Lung (tissue), 10 donors: ENCODE results near the gene IGSF3. TPM values are rescaled to one million over a fixed set of nuclear protein-coding genes. Genes with fewer than 3 reads are reported as not detected.
"Not testable (repeated sequence)": the region's sequence is repeated elsewhere in the genome, so short reads cannot be mapped to it uniquely, and the experiment has no call there.

ENCODE experiments used
- ATAC-seq: fragments of 200-7000 bp; cut with Tn5 transposase; one replicate; pipeline ENCODE4 v1.9.1; 2020; ENCODE audit warnings: moderate number of reproducible peaks; ENCODE audit not compliant: insufficient read depth, low FRiP score
- DNase-seq, 3 donors: peaks; one replicate each; pipeline ENCODE4 v3.0.0-alpha.2; 2013 to 2017
- H3K27ac ChIP-seq, 2 donors: one replicate each; pipeline ENCODE4 v1.5.1; 2013; ENCODE audit warnings: mild to moderate bottlenecking in 2 of 2, moderate library complexity in 2 of 2, control low read depth in 1 of 2, inconsistent platforms in 1 of 2, low read depth in 1 of 2, low read length in 1 of 2
- H3K27me3 ChIP-seq, 3 donors: one replicate each; pipeline ENCODE4 v1.5.1; 2013; ENCODE audit warnings: low read length in 2 of 3; ENCODE audit not compliant: control insufficient read depth in 3 of 3, insufficient read depth in 3 of 3
- H3K36me3 ChIP-seq, 4 donors: one replicate each; pipeline ENCODE4 v1.5.1; 2013; ENCODE audit warnings: low read length in 4 of 4, mild to moderate bottlenecking in 1 of 4, moderate library complexity in 1 of 4; ENCODE audit not compliant: control insufficient read depth in 4 of 4, insufficient read depth in 4 of 4
- H3K4me1 ChIP-seq, 5 donors: one replicate each; pipeline ENCODE4 v1.5.1; 2013; ENCODE audit warnings: low read length in 5 of 5, mild to moderate bottlenecking in 2 of 5, moderate library complexity in 1 of 5; ENCODE audit not compliant: control insufficient read depth in 5 of 5, insufficient read depth in 5 of 5
- H3K4me3 ChIP-seq: one replicate; pipeline ENCODE4 v1.5.1; 2013; ENCODE audit warnings: mild to moderate bottlenecking, control low read depth, moderate library complexity
- H3K9ac ChIP-seq, 2 donors: one replicate each; pipeline ENCODE4 v1.5.1; 2013; ENCODE audit warnings: low read length in 2 of 2, control low read depth in 1 of 2; ENCODE audit not compliant: insufficient read depth in 1 of 2
- H3K9me3 ChIP-seq, 4 donors: one replicate each; pipeline ENCODE4 v1.5.1; 2013; ENCODE audit warnings: low read length in 3 of 4, mild to moderate bottlenecking in 1 of 4, moderate library complexity in 1 of 4; ENCODE audit not compliant: control insufficient read depth in 4 of 4, insufficient read depth in 3 of 4
- WGBS, 2 donors: extraction: QIAGEN DNeasy Blood & Tissue Kit; methylation state at CpG; one replicate each; pipeline ENCODE4 v1.1.7; 2013; 5-methylcytosine and 5-hydroxymethylcytosine counted together
- polyA plus RNA-seq, 2 donors: library from polyadenylated mRNA; stranded (reverse); fragments of 200-250 nt; gene quantifications; one replicate each; pipeline ENCODE4 v1.2.1, GENCODE V29; 2013
- total RNA-seq, 2 donors: library from RNA; depleted of rRNA in 1 of 2; stranded (reverse); fragments of >200 nt in 1 of 2; gene quantifications; one replicate each; pipeline ENCODE4 v1.2.1, GENCODE V29; 2014 to 2021
- donor health status: Bipolar disorder and iron deficiency.
- donor health status: healthy.
- donor health status: DM: yes; HTN: yes; CAD: no.

Gene IGSF3
- total and polyA plus RNA-seq, 4 donors: 6.3 to 48.5 (median 13.3) TPM

- WGBS, 2 donors: 90 to 100% methylated on average over 3 to 5 of the region's 5 CpGs
- not testable (repeated sequence) for H3K4me3 ChIP-seq, H3K9ac ChIP-seq, H3K9me3 ChIP-seq, H3K4me1 ChIP-seq, H3K27me3 ChIP-seq, H3K36me3 ChIP-seq, ATAC-seq, DNase-seq, H3K27ac ChIP-seq
Measured at GRCh38 chr1:116593401-116593800, 74.1 kb downstream of the IGSF3 start.

- WGBS, 2 donors: 82 to 89% methylated on average over 7 of the region's 7 CpGs
- H3K4me3 ChIP-seq, H3K36me3 ChIP-seq, DNase-seq, H3K9ac ChIP-seq, H3K27me3 ChIP-seq, H3K4me1 ChIP-seq, H3K27ac ChIP-seq, ATAC-seq, H3K9me3 ChIP-seq: not testable (repeated sequence)
Measured at GRCh38 chr1:116591951-116592605, 75.5 kb downstream of the IGSF3 start.

GRCh38 chr1:116591006-116591950 is 76.3 kb downstream of the IGSF3 start:
- not testable (repeated sequence) for H3K4me3 ChIP-seq, H3K27ac ChIP-seq, H3K4me1 ChIP-seq, H3K9me3 ChIP-seq, H3K27me3 ChIP-seq, ATAC-seq, DNase-seq, H3K36me3 ChIP-seq, H3K9ac ChIP-seq
- WGBS, 2 donors: 77 to 82% methylated on average over 4 to 5 of the region's 10 CpGs

GRCh38 chr1:116590359-116591005 is 77.1 kb downstream of the IGSF3 start:
- 79 to 88% methylated on average over 6 of the region's 6 CpGs for WGBS, 2 donors
- not testable (repeated sequence) for ATAC-seq, DNase-seq, H3K9me3 ChIP-seq, H3K27me3 ChIP-seq, H3K9ac ChIP-seq, H3K4me1 ChIP-seq, H3K27ac ChIP-seq, H3K36me3 ChIP-seq, H3K4me3 ChIP-seq

- not testable (repeated sequence) for H3K9me3 ChIP-seq, H3K4me1 ChIP-seq, ATAC-seq, H3K4me3 ChIP-seq, DNase-seq, H3K27me3 ChIP-seq, H3K9ac ChIP-seq, H3K36me3 ChIP-seq, H3K27ac ChIP-seq
- 68 to 73% methylated on average over 9 of the region's 9 CpGs for WGBS, 2 donors
Measured at GRCh38 chr1:116589101-116589735, 78.3 kb downstream of the IGSF3 start.
